Testis (tissue), 3 donors: Measurements from ENCODE around the gene TRPV6. TPM values are rescaled to one million over a fixed set of nuclear protein-coding genes. Genes with fewer than 3 reads are reported as not detected.

Experiments
- DNase-seq: peaks from one replicate; pipeline ENCODE4 v3.0.0-alpha.2; 2019
- H3K27ac ChIP-seq, 2 donors: fragments of 200-600 bp; sonication (generic); one replicate each; pipeline ENCODE4 v1.5.1; 2019
- H3K27me3 ChIP-seq: fragments of 200-600 bp; sonication (generic); one replicate; pipeline ENCODE4 v1.5.1; 2019
- H3K36me3 ChIP-seq: fragments of 200-600 bp; sonication (generic); one replicate; pipeline ENCODE4 v1.5.1; 2017; ENCODE audit warnings: low read depth; ENCODE audit errors: missing control alignments
- H3K4me1 ChIP-seq: fragments of 200-600 bp; sonication (generic); one replicate; pipeline ENCODE4 v1.5.1; 2019
- H3K4me3 ChIP-seq, 2 donors: fragments of 200-600 bp; sonication (generic); one replicate each; pipeline ENCODE4 v1.5.1; 2017 to 2019
- H3K9me3 ChIP-seq: fragments of 200-600 bp; sonication (generic); one replicate; pipeline ENCODE4 v1.5.1; 2017
- POLR2A ChIP-seq: fragments of 450-650 bp; IDR thresholded peaks from one replicate; pipeline ENCODE4 v1.6.1; 2017; ENCODE audit warnings: antibody characterized with exemption, mild to moderate bottlenecking, moderate library complexity
- WGBS, 2 donors: methylation state at CpG; one replicate each; pipeline ENCODE4 v1.1.5; 2018; 5-methylcytosine and 5-hydroxymethylcytosine counted together
- intact Hi-C: fragments of 100-400 bp; cut with DNase I; formaldehyde crosslinking; loops from one replicate; pipeline ENCODE4 v1.15.1; 2023; ENCODE audit warnings: low total_unique reads
- polyA plus RNA-seq: library from polyadenylated mRNA; stranded (reverse); fragments of 350-450 nt; fragmentation: Illumina TruSeq; extraction: RNeasy Lipid Tissue Mini Kit (QIAGEN cat#74804); gene quantifications from one replicate; pipeline ENCODE4 v1.2.3, GENCODE V29; 2014; ENCODE audit warnings: low read depth, low replicate concordance; ENCODE audit not compliant: insufficient read depth
- total RNA-seq, 2 donors: library from RNA; depleted of rRNA; stranded (reverse); fragments of >200 nt; gene quantifications; one replicate each; pipeline ENCODE4 v1.2.3, GENCODE V29; 2016
- TF ChIP-seq, protein P1 (sequence below), 3 experiments: fragments of 450-650 bp in 2 of 3; fragments of 200-600 bp in 1 of 3; sonication (generic) in 1 of 3; IDR thresholded peaks; one replicate each; pipeline ENCODE4 v1.5.1; 2016 to 2019; ENCODE audit warnings: antibody characterized with exemption in 3 of 3, mild to moderate bottlenecking in 2 of 3, moderate library complexity in 1 of 3

The TRPV6 gene
- total and polyA plus RNA-seq, 3 donors from 2014 or later, result 2.2 to 4.5 (median 2.6) TPM

DNA sequence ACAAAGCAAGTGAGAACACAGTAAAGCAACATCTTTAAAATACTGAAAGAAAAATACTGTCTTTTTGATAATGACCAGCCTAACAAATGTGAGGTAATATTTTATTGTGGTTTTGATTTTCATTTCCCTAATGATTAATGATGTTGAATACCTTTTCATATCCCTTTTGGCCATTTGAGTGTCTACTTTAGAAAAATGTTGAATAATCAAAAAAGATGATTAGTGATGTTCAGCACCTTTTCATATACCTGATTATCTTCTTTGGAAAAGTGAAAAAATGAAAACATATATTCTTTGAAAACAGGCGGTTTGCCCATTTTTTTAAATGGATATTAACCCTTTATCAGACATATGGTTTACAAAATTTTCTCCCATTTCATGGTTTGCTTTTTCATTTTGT, 62.8 kb downstream of the TRPV6 start:
- Histone ChIP-seq H3K4me1 (no peaks in the 10 kb centered on the region), H3K27me3 (no peaks in the 10 kb centered on the region), H3K36me3 (no peaks in the 10 kb centered on the region), H3K9me3 (no peaks in the 10 kb centered on the region), H3K27ac (no peak overlapping the region), H3K4me3 (no peak overlapping the region)
- no peak for TF ChIP-seq POLR2A
- TF ChIP-seq, protein P1, sequence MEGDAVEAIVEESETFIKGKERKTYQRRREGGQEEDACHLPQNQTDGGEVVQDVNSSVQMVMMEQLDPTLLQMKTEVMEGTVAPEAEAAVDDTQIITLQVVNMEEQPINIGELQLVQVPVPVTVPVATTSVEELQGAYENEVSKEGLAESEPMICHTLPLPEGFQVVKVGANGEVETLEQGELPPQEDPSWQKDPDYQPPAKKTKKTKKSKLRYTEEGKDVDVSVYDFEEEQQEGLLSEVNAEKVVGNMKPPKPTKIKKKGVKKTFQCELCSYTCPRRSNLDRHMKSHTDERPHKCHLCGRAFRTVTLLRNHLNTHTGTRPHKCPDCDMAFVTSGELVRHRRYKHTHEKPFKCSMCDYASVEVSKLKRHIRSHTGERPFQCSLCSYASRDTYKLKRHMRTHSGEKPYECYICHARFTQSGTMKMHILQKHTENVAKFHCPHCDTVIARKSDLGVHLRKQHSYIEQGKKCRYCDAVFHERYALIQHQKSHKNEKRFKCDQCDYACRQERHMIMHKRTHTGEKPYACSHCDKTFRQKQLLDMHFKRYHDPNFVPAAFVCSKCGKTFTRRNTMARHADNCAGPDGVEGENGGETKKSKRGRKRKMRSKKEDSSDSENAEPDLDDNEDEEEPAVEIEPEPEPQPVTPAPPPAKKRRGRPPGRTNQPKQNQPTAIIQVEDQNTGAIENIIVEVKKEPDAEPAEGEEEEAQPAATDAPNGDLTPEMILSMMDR (IDR thresholded peaks at IDR 0.05), result no peak
- 2% methylated on average over 1 of the region's 1 CpG for WGBS, 2 donors
- no peak for DNase-seq
- intact Hi-C loops, result no loop called here

Other genes starting within 250 kb of the TRPV6 start
- not detected for gene PRSS1, start 136.3 kb downstream of the TRPV6 start, total RNA-seq
- gene PRSS1, start 136.3 kb downstream of the TRPV6 start, polyA plus RNA-seq, result not detected
- gene PRSS2, start 114.8 kb downstream of the TRPV6 start, total RNA-seq, result not detected
- not detected for gene PRSS2, start 114.8 kb downstream of the TRPV6 start, polyA plus RNA-seq
- 10 to 100 TPM; 47.3 to 52.0 TPM for gene EPHB6, start 30.7 kb downstream of the TRPV6 start, total RNA-seq
- gene EPHB6, start 30.7 kb downstream of the TRPV6 start, polyA plus RNA-seq, result 38.1 TPM
- 1 to 10 TPM; 1.4 to 2.1 TPM for gene TRPV5, start 48.0 kb upstream of the TRPV6 start, total RNA-seq
- 0.57 TPM for gene TRPV5, start 48.0 kb upstream of the TRPV6 start, polyA plus RNA-seq
- gene LLCFC1, start 53.7 kb upstream of the TRPV6 start, total RNA-seq, result 10 to 100 TPM; 14.1 to 38.5 TPM
- gene LLCFC1, start 53.7 kb upstream of the TRPV6 start, polyA plus RNA-seq, result 73.2 TPM
- gene KEL, start 76.6 kb upstream of the TRPV6 start, total RNA-seq, result 100 to 1,000 TPM; 124 TPM
- gene KEL, start 76.6 kb upstream of the TRPV6 start, polyA plus RNA-seq, result 52.1 TPM
- 1 to 10 TPM in 1 of 2 donors, under 1 TPM in 1; 0.99 to 3.5 TPM for gene OR9A2, start 141.4 kb upstream of the TRPV6 start, total RNA-seq
- not detected for gene OR9A2, start 141.4 kb upstream of the TRPV6 start, polyA plus RNA-seq
- gene OR6V1, start 166.6 kb upstream of the TRPV6 start, total RNA-seq, result not detected
- not detected for gene OR6V1, start 166.6 kb upstream of the TRPV6 start, polyA plus RNA-seq
- gene PIP, start 246.3 kb upstream of the TRPV6 start, total RNA-seq, result not detected
- gene PIP, start 246.3 kb upstream of the TRPV6 start, polyA plus RNA-seq, result not detected